ENCODE data around the gene ZNF746. TPM values are rescaled to one million over a fixed set of nuclear protein-coding genes. Genes with fewer than 3 reads are reported as not detected.

ZNF746 gene
- total RNA-seq, 2 experiments from 2014 or later: 12.6 to 13.0 TPM

- Mint-ChIP-seq H3K4me1 (ENCODE audit: low read depth) (no peaks in the 10 kb centered on the region), H3K9me3 (peaks cover 3% of the 10 kb centered on the region), H3K27ac (no peak overlapping the region), H3K36me3 (ENCODE audit: low read depth) (peaks cover 40% of the 10 kb centered on the region), H3K27me3 (no peaks in the 10 kb centered on the region), H3K4me3 (no peak overlapping the region)
- ATAC-seq: no peak
- no peak for DNase-seq
- intact Hi-C loops (cut with micrococcal nuclease): no loop called here
- TF ChIP-seq, protein P1, sequence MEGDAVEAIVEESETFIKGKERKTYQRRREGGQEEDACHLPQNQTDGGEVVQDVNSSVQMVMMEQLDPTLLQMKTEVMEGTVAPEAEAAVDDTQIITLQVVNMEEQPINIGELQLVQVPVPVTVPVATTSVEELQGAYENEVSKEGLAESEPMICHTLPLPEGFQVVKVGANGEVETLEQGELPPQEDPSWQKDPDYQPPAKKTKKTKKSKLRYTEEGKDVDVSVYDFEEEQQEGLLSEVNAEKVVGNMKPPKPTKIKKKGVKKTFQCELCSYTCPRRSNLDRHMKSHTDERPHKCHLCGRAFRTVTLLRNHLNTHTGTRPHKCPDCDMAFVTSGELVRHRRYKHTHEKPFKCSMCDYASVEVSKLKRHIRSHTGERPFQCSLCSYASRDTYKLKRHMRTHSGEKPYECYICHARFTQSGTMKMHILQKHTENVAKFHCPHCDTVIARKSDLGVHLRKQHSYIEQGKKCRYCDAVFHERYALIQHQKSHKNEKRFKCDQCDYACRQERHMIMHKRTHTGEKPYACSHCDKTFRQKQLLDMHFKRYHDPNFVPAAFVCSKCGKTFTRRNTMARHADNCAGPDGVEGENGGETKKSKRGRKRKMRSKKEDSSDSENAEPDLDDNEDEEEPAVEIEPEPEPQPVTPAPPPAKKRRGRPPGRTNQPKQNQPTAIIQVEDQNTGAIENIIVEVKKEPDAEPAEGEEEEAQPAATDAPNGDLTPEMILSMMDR (IDR thresholded peaks at IDR 0.05): no peak
- ChIA-PET POLR2A (no interaction called here), CTCF (no interaction called here)
These were observed 24.4 kb downstream of the ZNF746 start for GRCh38 chr7:149473251-149473650.

- POLR2A ChIA-PET: no interaction called here
- Mint-ChIP-seq H3K4me3 (no peak overlapping the region), H3K4me1 (ENCODE audit: low read depth) (no peaks in the 10 kb centered on the region), H3K9me3 (peaks cover 3% of the 10 kb centered on the region), H3K27ac (no peak overlapping the region), H3K27me3 (no peaks in the 10 kb centered on the region), H3K36me3 (ENCODE audit: low read depth) (peaks cover 31% of the 10 kb centered on the region)
- ATAC-seq (no peak), DNase-seq (no peak)
- TF ChIP-seq, protein P1 (IDR thresholded peaks at IDR 0.05): no peak
- CTCF ChIA-PET: no interaction called here
- intact Hi-C loops (cut with micrococcal nuclease): no loop called here
These were observed 26.2 kb downstream of the ZNF746 start for GRCh38 chr7:149471289-149471953.

DNA sequence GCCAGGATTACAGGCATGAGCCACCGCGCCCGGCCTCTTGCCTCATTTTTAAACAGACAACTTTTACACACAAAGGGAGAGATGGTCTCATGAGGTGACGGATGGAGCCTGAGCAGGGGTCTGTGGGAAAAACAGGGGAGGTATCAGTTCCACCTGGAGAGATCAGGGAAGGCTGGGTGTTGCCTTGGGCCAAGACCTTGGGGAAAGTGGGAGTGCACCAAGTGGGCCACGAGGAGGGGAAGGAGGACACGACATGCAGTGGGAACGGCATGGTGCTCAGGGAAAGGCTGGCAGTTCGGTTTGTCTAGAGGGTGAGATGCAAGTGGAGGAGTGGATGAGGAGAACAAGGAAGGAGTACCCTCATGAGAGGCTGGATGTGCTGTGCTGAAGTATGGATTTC, 27.8 kb downstream of the ZNF746 start:
- intact Hi-C loops (cut with micrococcal nuclease): no loop called here
- Mint-ChIP-seq H3K36me3 (ENCODE audit: low read depth) (peaks cover 24% of the 10 kb centered on the region), H3K27ac (no peak overlapping the region), H3K4me1 (ENCODE audit: low read depth) (no peaks in the 10 kb centered on the region), H3K27me3 (peaks cover 5% of the 10 kb centered on the region), H3K9me3 (peaks cover 3% of the 10 kb centered on the region), H3K4me3 (no peak overlapping the region)
- POLR2A ChIA-PET: interaction anchor here (0.6 kb wide), 1 partner anchor 10 kb away, joined by 3 read pairs; no protein-coding TSS in a partner anchor
- TF ChIP-seq, protein P1 (IDR thresholded peaks at IDR 0.05): no peak
- DNase-seq: no peak
- ATAC-seq: no peak
- CTCF ChIA-PET: no interaction called here

DNA sequence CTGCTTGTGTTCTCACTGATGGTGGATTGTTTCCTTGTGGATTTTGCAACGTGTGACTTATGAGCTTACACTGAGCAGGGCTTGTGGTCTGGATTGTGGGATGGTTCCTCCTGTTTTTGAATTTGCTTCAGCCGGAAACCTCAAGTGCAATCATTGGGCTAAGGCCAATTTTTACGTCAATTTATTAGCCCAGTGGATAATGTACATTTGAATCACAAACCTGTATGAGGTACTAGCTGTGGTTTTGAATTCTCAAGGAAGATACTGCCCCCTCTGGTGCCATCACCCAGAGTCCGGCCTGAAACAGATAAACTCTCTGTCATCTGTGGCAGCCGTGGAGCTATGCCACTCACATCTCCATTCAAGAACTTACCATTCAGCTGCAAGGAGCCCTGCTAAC, 29.4 kb downstream of the ZNF746 start:
- intact Hi-C loops (cut with micrococcal nuclease): no loop called here
- ATAC-seq: no peak
- H3K36me3 Mint-ChIP-seq (ENCODE audit: low read depth): peaks cover 15% of the 10 kb centered on the region
- H3K9me3 Mint-ChIP-seq: peaks cover 3% of the 10 kb centered on the region
- H3K4me3 Mint-ChIP-seq: no peak overlapping the region
- ChIA-PET CTCF (interaction anchor here (1.1 to 2.4 kb wide), 5 partner anchors 10 to 27 kb away, joined by 3 to 9 read pairs (median 4); no protein-coding TSS in a partner anchor), POLR2A (no interaction called here)
- H3K27ac Mint-ChIP-seq: no peak overlapping the region
- peaks cover 9% of the 10 kb centered on the region for H3K27me3 Mint-ChIP-seq
- H3K4me1 Mint-ChIP-seq (ENCODE audit: low read depth): no peaks in the 10 kb centered on the region
- TF ChIP-seq, protein P1 (IDR thresholded peaks at IDR 0.05): no peak
- DNase-seq: no peak

GRCh38 chr7:149467321-149467859, 30.2 kb downstream of the ZNF746 start:
- peaks cover 9% of the 10 kb centered on the region for H3K27me3 Mint-ChIP-seq
- TF ChIP-seq, protein P1 (IDR thresholded peaks at IDR 0.05): no peak
- no peak overlapping the region for H3K27ac Mint-ChIP-seq
- ChIA-PET CTCF (interaction anchor here (1.0 to 2.4 kb wide), 5 partner anchors 9 to 26 kb away, joined by 3 to 9 read pairs (median 3); no protein-coding TSS in a partner anchor), POLR2A (no interaction called here)
- H3K4me1 Mint-ChIP-seq (ENCODE audit: low read depth): no peaks in the 10 kb centered on the region
- H3K4me3 Mint-ChIP-seq: no peak overlapping the region
- H3K9me3 Mint-ChIP-seq: peaks cover 3% of the 10 kb centered on the region
- H3K36me3 Mint-ChIP-seq (ENCODE audit: low read depth): peaks cover 8% of the 10 kb centered on the region
- intact Hi-C loops (cut with micrococcal nuclease): no loop called here
- no peak for DNase-seq
- no peak for ATAC-seq

Data from activated CD8-positive, alpha-beta T cell treated with anti-CD3 and anti-CD28 coated beads for 36 hours (primary cell).